Lower leg skin (tissue), 3 donors: ENCODE data around the gene SFSWAP.
"Not testable (repeated sequence)": the region's sequence is repeated elsewhere in the genome, so short reads cannot be mapped to it uniquely, and the experiment has no call there.

Experiments used
- CTCF ChIP-seq, 3 donors: fragments of 450-650 bp; IDR thresholded peaks; one replicate each; pipeline ENCODE4 v1.5.1; 2016; ENCODE audit warnings: antibody characterized with exemption in 3 of 3, mild to moderate bottlenecking in 3 of 3, moderate library complexity in 2 of 3
- POLR2A ChIP-seq, 2 donors: fragments of 450-650 bp; IDR thresholded peaks; one replicate each; pipeline ENCODE4 v1.6.1; 2016 to 2017; ENCODE audit warnings: antibody characterized with exemption in 2 of 2, mild to moderate bottlenecking in 1 of 2, moderate library complexity in 1 of 2

GRCh38 chr12:131743410-131743809, 32.5 kb downstream of the SFSWAP start:
- not testable (repeated sequence) for TF ChIP-seq CTCF, POLR2A (IDR thresholded peaks at IDR 0.05)
